WERI-Rb-1 (cell line): ENCODE measurements around the gene MYO18A.

Experiments used
- DNase-seq: peaks from one replicate; pipeline ENCODE4 v3.0.0-alpha.2; 2020
- H3K27ac ChIP-seq: fragments of 250-450 bp; sonication (Bioruptor Pico); 2 replicates; pipeline ENCODE4 v1.5.1; 2020; ENCODE audit warnings: mild to moderate bottlenecking, moderate library complexity
- H3K27me3 ChIP-seq: fragments of 250-450 bp; sonication (Bioruptor Pico); 2 replicates; pipeline ENCODE4 v1.5.1; 2021; ENCODE audit warnings: mild to moderate bottlenecking, low read depth, moderate library complexity; ENCODE audit not compliant: insufficient read depth, severe bottlenecking
- H3K36me3 ChIP-seq: fragments of 250-450 bp; sonication (Bioruptor Pico); 2 replicates; pipeline ENCODE4 v1.5.1; 2020; ENCODE audit warnings: mild to moderate bottlenecking, moderate library complexity
- H3K4me3 ChIP-seq: 2 replicates; pipeline ENCODE4 v1.5.1; 2011; ENCODE audit warnings: low read depth, mild to moderate bottlenecking, control low read depth, low read length
- H3K9me3 ChIP-seq: fragments of 250-450 bp; sonication (Bioruptor Pico); 2 replicates; pipeline ENCODE4 v1.5.1; 2021; ENCODE audit warnings: mild to moderate bottlenecking, moderate library complexity; ENCODE audit not compliant: severe bottlenecking
- TF ChIP-seq, protein P1 (sequence below): IDR thresholded peaks from 2 replicates; pipeline ENCODE4 v1.5.1; 2011; ENCODE audit warnings: low read depth, mild to moderate bottlenecking, control low read depth, inconsistent platforms, low read length

The MYO18A gene

DNA sequence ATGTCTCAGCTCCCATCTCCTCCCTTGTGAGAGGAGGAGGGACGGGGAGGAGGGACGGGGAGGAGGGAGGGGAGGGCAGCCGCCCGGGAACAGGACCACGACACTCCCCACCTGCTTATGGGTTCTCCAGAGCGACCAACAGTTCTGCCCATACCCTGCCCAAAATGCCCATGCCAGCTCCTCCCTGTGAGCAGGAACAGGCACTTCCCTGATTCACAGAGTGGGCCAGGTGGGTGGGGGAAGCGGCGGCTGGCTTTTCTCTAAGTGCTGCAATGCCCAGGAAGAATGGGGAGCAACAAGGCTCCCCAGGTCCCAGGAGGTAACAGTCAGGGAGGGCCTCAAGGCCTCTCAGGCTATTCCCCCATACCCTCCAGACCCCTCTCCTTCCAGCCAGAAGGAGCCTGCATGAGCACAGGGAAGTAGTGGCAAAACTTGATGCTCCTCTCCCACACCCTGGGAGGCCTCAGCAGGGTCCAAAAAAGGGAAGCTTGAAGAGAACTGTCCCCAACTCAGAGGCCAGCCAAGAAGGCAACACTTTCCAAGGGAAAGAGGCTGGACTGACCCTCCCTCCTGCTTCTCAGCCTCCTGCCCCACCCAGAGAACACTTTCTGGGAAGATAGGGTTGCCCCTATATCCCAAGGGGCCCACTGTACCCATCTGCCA, 53.8 kb downstream of the MYO18A start:
- Histone ChIP-seq H3K36me3 (no peaks in the 10 kb centered on the region), H3K9me3 (no peaks in the 10 kb centered on the region), H3K27me3 (no peaks in the 10 kb centered on the region), H3K27ac (no peak overlapping the region), H3K4me3 (no peak overlapping the region)
- DNase-seq, result no peak
- TF ChIP-seq, protein P1, sequence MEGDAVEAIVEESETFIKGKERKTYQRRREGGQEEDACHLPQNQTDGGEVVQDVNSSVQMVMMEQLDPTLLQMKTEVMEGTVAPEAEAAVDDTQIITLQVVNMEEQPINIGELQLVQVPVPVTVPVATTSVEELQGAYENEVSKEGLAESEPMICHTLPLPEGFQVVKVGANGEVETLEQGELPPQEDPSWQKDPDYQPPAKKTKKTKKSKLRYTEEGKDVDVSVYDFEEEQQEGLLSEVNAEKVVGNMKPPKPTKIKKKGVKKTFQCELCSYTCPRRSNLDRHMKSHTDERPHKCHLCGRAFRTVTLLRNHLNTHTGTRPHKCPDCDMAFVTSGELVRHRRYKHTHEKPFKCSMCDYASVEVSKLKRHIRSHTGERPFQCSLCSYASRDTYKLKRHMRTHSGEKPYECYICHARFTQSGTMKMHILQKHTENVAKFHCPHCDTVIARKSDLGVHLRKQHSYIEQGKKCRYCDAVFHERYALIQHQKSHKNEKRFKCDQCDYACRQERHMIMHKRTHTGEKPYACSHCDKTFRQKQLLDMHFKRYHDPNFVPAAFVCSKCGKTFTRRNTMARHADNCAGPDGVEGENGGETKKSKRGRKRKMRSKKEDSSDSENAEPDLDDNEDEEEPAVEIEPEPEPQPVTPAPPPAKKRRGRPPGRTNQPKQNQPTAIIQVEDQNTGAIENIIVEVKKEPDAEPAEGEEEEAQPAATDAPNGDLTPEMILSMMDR, result no peak

DNA sequence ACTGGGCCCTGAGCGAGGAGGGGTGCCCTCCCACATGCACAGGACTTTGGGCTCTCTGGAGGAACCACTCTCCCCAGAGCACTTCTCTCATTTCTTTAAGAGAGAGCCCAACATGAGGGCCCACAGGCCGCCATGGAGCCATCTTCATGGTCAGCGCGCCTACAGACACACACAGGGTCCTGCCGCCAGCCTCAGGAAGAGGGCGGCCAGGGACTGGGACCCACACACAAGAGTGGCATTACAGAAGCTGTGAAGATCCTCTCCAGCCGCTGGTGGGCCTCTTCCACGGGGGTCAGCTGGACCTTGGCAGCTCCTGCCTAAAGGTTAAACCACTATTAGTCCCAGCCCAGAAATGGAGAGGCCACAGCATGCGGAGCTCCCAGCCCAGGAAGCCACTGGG, 54.5 kb downstream of the MYO18A start:
- H3K9me3 ChIP-seq, result no peaks in the 10 kb centered on the region
- DNase-seq, result no peak
- H3K27me3 ChIP-seq, result no peaks in the 10 kb centered on the region
- TF ChIP-seq, protein P1, result no peak
- H3K4me3 ChIP-seq, result no peak overlapping the region
- no peak overlapping the region for H3K27ac ChIP-seq
- H3K36me3 ChIP-seq, result peaks cover under 1% of the 10 kb centered on the region; the same call in 1 of the 2 replicates

DNA sequence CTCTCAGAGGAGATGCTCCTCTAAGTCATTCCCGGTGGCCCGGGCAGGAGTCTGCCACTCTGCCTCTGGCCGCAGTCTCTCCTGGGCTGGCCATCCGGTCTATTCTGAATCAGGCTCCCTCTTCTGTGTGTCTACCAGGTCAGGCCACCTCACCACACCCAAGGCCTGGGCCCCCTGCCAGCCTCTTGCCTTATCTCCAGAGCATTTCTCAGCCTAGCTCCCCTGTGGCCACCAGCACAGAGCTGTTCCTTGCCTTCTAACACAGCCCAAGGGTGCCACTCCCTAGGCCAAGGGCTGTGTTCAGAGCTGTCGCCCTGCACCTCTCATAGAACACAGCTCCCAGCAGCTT, 55.3 kb downstream of the MYO18A start:
- Histone ChIP-seq H3K27ac (no peak overlapping the region), H3K9me3 (no peaks in the 10 kb centered on the region), H3K36me3 (peaks cover 2% of the 10 kb centered on the region; the same call in 1 of the 2 replicates), H3K4me3 (no peak overlapping the region), H3K27me3 (no peaks in the 10 kb centered on the region)
- no peak for DNase-seq
- TF ChIP-seq, protein P1, result no peak

DNA sequence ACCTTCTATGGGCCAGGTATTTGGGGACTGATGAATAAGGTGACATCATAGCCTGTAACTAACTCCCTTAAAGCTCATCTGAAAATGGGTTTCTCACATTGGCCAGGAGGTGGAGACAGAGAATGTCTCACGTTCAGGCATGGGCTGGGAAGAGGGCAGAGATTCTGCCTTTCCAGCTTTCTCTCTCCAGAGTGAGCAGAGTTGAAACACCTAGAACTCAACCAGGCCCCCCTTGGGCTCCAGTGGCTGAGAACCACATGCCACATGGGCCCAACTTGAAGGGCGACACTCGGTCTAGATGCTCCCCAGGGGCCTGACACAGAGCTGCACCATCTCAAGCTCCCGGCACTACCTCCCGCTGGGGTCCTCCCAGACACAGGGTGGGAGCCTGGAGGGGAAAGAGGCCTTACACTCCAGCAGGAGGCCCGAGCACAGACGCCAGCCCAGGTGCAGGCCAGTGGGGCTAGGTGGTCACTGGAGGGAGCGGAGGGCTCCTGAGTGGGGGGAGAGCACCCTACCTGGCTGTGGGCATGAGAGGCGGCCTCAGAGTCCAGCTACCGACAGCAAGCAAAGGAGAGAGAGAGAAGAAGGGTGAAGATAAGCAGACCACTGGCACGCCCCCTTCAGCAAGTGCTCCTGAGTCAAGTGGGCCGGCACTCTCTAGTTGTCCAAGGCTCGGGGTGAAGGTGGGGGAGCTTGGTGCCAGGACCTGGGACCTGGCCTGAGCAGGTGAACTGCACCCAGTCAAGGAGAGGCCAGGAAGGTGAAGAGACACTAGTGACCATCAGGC, 55.9 kb downstream of the MYO18A start:
- TF ChIP-seq, protein P1, result peak; percentile 80
- H3K36me3 ChIP-seq, result peaks cover 2% of the 10 kb centered on the region; the same call in 1 of the 2 replicates
- no peaks in the 10 kb centered on the region for H3K27me3 ChIP-seq
- no peaks in the 10 kb centered on the region for H3K9me3 ChIP-seq
- no peak overlapping the region for H3K27ac ChIP-seq
- H3K4me3 ChIP-seq, result no peak overlapping the region
- DNase-seq, result peak; percentile 61

DNA sequence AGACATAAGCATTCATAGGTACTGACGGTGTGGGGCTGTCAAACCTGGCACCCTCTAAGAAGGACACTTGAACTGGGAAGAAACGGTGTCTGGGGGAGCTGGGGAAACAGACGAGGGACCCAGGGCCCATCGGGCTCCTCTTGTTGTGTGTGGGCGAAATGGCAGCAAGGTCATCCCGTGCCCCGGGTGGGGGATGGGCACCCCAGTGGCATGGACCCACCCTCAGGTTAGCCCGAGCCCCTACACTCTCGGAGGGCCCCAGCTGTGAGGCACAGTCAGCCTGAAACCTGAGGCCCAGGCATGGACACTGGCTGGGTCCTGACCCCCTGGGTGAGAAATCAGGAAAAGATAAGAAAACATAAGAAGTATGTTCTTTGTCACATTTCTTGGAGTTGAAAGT, 57.1 kb downstream of the MYO18A start:
- peaks cover 9% of the 10 kb centered on the region for H3K36me3 ChIP-seq
- TF ChIP-seq, protein P1, result no peak
- H3K4me3 ChIP-seq, result no peak overlapping the region
- H3K9me3 ChIP-seq, result no peaks in the 10 kb centered on the region
- H3K27ac ChIP-seq, result no peak overlapping the region
- no peak for DNase-seq
- H3K27me3 ChIP-seq, result no peaks in the 10 kb centered on the region
